ENCODE data around the gene PRPH.
A peak's percentile ranks its signal among the peaks of the same experiment; 100 is the strongest.

The PRPH gene

GRCh38 chr12:49347311-49348193, 52.6 kb downstream of the PRPH start:
- DNase-seq: peak; percentile 84
